GM21717 (cell line): Measurements from ENCODE around the gene TAB2.
"Not testable (repeated sequence)": the region's sequence is repeated elsewhere in the genome, so short reads cannot be mapped to it uniquely, and the experiment has no call there.

Experiments
- ATAC-seq: cut with Tn5 transposase; IDR thresholded peaks from one replicate; pipeline ENCODE4 v1.9.1; 2021; ENCODE audit warnings: mild to moderate bottlenecking, moderate library complexity; ENCODE audit not compliant: unreplicated experiment

TAB2 gene

DNA sequence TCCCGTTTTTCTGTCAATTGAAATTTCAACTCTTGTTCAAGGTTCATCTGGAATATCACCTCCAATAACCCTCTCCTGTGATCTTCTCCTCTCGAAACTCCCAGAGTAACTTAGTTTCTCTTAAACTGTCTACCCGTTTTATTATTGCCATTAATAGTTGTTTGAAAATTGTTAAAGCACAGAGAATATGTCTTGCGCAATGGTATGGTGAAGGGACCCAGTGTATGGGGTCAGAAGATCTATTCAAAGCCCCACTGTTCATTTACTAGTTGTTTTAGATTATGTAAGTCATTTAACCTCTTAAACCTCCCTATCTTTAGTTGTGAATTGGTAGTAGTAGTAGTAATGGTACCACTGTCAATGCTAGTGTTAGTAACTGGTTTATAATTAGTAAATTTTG, 6.2 kb upstream of the TAB2 start:
- ATAC-seq: no peak

GRCh38 chr6:149311766-149312165, 5.7 kb upstream of the TAB2 start:
- ATAC-seq: no peak

GRCh38 chr6:149313070-149313469, 4.4 kb upstream of the TAB2 start:
- ATAC-seq: no peak

GRCh38 chr6:149313861-149314260, 3.7 kb upstream of the TAB2 start:
- ATAC-seq: no peak

DNA sequence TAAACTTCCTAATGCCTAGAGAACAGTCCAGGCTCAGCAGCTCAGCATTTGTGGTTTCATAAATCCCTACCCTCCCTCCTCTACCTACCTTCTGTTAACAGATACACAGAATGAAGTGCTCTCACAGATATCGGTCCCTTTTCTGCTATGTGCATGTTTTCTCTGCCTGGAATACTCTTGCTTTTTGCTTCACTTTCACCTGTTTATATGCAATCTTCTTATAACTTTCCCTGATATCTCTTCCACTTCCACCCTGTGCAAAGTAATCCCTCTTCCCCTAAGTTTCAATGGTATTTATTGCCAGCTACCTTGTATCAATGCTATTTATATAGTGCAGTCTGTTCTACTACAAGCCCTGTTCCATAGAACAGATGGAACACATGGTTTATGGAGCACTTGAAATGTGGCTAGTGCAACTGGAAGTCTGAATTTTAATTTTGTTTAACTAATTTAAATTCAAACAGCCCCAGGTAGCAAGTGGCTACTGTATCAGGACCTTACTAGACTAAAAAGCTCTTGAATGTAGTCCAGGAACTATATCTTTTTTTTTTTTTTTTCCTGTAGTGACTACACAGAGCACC, 3.1 kb upstream of the TAB2 start:
- ATAC-seq: no peak

DNA sequence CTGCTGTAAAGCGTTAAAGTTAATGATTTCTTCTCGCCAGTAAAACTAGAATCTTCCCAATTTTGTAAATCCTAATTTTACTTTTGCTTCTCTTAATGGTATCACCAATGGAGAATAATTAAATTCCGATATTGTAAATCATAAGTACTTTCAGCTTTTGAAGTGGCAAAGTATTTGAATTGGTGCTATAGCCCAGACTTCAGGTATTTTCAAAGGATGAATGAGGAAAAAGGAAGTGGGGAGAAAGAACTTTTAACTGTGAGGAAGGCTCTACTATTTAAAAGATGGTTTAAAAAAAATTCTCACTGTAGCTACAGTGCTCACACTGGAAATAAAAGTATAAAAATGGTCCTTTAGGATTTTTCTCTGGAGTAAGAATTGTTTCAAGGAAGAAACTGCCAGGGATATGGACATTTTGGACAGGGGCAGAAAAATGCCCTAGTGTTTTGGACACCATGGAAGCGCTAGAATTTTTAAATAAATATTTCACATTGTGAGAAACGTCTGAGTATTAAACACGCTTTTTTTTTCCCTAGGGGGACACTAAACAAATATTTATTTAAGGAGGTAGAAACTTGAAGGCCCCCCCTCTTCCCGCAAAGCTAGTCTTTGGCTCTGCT, 1.3 kb upstream of the TAB2 start:
- no peak for ATAC-seq

GRCh38 chr6:149316740-149317643, 520 bp upstream of the TAB2 start:
- ATAC-seq: peak; percentile 76

DNA sequence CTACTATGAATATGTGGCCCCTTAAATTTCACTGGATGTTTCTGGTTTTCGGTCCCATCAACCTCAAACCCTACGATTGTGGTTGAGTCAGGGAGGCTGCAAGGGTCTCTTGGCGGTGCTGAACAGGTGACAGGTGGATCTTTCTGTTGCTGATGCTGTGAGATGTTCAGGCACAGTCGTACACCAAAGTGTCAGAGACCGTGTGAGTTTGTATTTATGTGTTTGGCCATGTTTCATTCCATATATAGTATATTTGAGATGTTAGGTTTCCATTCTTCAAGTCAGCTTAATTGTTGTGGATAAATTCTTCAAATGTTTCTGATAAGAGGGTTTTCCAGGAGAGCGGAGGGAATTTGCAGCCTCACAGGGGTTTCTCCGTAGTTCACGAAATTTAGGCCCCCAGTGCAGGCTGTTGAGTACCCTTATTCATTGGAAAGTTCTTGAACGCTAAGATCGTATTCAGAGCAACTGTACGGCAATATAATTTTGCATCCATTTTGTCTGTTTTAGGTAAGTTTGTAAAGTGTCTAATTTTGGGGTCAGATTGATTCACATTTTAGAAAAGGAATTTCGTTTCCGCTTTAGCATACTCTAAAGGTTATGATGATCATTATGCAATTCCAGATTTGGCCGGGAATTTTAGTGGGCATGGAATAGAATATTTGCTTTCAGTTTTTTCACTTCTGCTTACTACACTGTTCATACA, 1.2 kb downstream of the TAB2 start:
- peak; percentile 21 for ATAC-seq

GRCh38 chr6:149319422-149319821, 1.9 kb downstream of the TAB2 start:
- no peak for ATAC-seq

DNA sequence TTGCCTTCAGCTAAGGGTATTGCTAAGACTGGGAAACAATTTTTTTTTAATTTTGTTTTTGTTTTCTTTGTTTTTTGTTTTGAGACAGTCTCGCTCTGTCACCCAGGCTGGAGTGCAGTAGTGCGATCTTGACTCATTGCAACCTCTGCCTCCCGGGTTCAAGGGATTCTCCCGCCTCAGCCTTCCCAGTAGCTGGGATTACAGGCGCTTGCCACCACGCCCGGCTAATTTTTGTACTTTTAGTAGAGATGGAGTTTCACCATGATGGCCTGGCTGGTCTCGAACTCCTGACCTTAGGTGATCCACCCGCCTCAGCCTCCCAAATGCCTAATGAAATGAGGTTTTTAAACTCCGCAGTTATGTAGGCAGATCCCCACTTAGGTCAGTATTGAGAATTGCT, 2.5 kb downstream of the TAB2 start:
- ATAC-seq: not testable (repeated sequence)

DNA sequence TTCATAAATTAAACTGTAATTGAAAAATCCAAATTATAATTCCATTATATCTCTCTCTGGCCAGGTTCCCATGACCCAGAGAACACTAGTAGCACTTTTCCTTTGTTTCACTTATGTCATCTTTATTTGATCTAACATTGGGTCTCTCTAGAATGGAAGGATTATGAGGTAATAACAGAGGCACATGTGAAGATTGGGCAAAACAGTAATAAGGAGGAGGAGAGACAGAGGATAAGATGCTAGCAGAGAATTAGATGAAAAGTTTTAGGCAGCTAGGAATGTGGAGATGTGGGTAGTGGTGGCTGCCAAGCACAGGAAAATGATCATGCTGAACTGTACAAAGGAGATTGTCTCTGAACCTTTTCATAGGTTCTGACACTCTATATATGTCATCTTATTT, 3.3 kb downstream of the TAB2 start:
- no peak for ATAC-seq

GRCh38 chr6:149323353-149323752, 5.8 kb downstream of the TAB2 start:
- ATAC-seq: no peak

- no peak for ATAC-seq
Measured at GRCh38 chr6:149323925-149324324, 6.4 kb downstream of the TAB2 start.

DNA sequence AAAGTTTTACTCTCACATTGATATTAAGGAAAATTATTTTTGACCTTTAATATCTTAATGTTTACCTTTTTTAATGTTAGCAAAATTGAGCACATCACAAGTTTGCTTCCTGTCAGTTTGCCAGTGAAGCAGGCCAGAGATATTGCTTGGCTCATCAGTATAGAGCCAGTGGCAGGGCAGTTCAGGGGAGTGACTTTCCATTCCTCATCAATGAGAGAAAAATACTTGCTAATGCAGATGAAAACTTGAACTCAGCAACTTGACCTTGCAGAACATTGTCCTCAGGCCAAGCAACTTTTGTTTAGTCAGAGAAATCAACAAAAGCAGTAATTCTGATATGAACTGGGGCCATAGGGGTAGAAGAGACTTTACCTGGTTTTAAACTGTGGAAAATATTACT, 6.9 kb downstream of the TAB2 start:
- no peak for ATAC-seq

DNA sequence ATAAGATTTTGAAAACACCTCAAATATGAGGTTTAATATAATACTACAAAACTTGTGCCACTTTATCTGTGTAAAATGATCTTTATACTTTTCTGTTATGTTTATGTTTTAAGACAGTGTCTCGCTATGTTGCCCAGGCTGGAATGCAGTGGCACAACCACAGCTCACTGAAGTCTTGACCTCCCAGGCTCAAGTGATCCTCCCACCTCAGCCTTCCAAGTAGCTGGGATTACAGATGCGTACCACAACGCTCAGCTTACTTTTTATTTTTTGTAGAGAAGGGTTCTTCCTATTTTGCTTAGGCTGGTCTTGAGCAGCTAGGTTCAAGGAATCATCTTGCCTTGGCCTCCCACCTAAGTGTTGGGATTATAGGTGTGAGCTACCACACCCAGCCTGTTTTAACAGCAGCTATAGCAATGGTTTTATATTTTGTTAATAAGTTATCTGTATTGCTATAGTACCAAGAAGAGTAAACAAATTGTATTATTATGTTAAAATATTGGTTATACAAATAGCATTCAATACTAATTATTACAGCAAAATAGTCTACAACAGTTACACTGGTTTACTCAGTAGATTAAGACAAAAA, 8.2 kb downstream of the TAB2 start:
- ATAC-seq: no peak

DNA sequence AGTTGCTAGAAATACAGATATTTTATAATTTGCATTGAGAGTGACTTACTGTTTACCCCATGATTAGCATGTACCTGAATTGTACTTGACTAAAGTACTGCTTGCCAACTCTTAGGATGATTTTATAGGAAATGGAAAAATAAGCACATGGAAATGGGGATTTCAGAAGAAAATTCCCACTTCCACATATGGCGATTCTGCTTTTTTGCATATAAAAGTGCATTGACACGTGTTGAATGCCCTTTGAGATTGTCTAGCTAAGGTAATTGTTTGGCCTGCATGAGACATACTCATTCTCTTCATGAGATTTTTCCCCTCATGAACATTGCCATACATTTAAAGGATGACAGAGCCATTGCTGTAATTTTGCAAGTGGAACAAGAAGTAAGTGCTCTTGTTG, 10.1 kb downstream of the TAB2 start:
- no peak for ATAC-seq

DNA sequence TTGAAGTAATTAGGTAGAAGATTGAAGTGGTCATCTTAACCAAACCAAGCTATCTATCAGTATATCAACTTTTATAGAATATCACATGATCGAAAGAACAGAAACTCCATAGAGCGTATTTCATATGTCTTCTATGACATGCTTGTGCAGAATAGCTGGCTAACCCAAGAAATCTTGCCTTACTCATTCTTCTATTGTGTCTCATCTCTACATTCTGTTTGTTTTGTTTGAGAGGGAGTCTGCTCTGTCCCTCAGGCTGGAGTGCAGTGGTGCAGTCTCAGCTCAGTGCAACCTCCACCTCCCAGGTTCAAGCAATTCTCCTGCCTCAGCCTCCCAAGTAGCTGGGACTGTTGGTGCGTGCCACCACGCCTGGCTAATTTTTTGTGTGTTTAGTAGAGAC, 10.6 kb downstream of the TAB2 start:
- ATAC-seq: no peak

- ATAC-seq: no peak
Measured at GRCh38 chr6:149329529-149329928, 12.0 kb downstream of the TAB2 start.

DNA sequence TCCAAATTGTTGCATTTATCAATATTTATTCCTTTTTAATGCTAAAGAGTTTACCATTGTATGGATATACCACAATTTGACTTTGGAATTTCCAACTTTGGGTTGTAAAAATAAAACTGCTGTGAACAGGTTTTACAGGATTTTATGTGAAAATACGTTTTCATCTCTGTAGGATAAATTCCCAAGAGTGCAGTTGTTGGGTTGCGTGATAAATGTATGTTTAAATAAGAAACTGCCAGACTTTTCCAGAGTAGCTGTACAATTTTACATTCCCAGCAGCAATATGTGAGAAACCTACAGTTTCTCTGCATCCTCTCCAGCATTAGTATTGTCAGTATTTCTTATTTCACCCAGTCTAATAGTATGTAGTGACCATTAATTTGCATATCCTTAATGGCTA, 12.6 kb downstream of the TAB2 start:
- no peak for ATAC-seq

DNA sequence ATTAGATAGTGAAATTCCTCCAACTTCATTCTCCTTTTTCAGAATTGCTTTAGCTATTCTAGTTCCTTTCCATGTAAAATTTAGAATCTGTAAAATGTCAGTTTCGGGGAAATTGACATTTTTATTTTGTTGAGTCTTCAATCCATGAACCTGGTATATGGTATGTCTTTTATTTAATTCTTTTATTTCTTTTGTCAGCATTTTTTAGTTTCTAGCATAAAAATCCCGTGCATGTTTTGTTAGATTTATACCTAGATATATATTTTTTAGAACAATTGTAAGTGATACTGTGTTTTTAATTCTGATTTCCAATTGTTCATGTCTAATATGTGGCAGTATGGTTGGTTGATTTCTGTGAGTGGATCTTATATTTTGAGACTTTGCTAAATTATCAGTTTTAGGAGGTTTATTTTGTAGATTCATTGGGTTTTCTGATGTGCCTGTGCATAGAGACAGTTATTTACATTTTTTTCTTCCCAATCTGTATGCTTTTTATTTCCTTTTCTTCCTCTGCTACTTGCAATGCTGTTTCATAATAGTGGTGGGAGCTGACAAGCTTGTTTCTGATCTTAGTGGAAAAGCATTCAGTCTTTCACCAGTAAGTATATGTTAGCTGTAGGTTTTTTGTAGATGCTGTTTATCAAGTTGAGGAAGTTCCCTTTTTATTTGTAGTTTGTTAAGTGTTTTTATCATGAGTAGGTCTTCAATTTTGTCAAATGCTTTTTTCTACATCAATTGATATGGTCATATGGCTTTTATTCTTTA, 13.7 kb downstream of the TAB2 start:
- no peak for ATAC-seq
